Panc1 (cell line): Measurements from ENCODE around the gene CACNG6. TPM values are rescaled to one million over a fixed set of nuclear protein-coding genes. Genes with fewer than 3 reads are reported as not detected.

Experiments used
- ATAC-seq: fragments of 200-7000 bp; cut with Tn5 transposase; 2 replicates; pipeline ENCODE4 v1.9.1; 2020; ENCODE audit warnings: mild to moderate bottlenecking, moderate library complexity
- BruUV-seq: library from RNA; stranded (reverse); fragments of 400-500 nt; replicated peaks from 2 replicates; lab custom pipeline; 2021; lab: Mats Ljungman, UMichigan
- CTCF ChIA-PET: fragments of 300-600 bp; sonication (Branson Sonifier 250); formaldehyde crosslinking; loops from one replicate; lab custom pipeline; 2022; ENCODE audit warnings: antibody characterized with exemption; lab: Charles Lee
- POLR2A ChIA-PET: fragments of 300-600 bp; sonication (Branson Sonifier 250); formaldehyde crosslinking; loops from one replicate; lab custom pipeline; 2022; ENCODE audit warnings: antibody characterized with exemption; lab: Charles Lee
- DNase-seq: peaks from one replicate; pipeline ENCODE4 v3.0.0-alpha.2; 2010; ENCODE audit warnings: low read depth, low spot score
- H3K27ac ChIP-seq: 2 replicates; pipeline ENCODE4 v1.5.1; 2011; ENCODE audit warnings: mild to moderate bottlenecking, low read length, inconsistent platforms
- H3K27me3 ChIP-seq: fragments of 200-500 bp; sonication (Bioruptor generic); 2 replicates; pipeline ENCODE4 v1.6.0; 2014; ENCODE audit warnings: low read length, inconsistent platforms; ENCODE audit not compliant: control insufficient read depth, insufficient read depth
- H3K36me3 ChIP-seq: fragments of 200-500 bp; sonication (Bioruptor generic); 2 replicates; pipeline ENCODE4 v1.5.1; 2014; ENCODE audit warnings: inconsistent platforms, mild to moderate bottlenecking, low read length, moderate library complexity; ENCODE audit not compliant: control insufficient read depth, insufficient read depth
- H3K4me1 ChIP-seq: 2 replicates; pipeline ENCODE4 v1.5.1; 2011; ENCODE audit warnings: inconsistent platforms, mild to moderate bottlenecking, low read length, moderate library complexity; ENCODE audit not compliant: control insufficient read depth, insufficient read depth
- H3K4me3 ChIP-seq, 2 experiments: 2 replicates each; pipeline ENCODE4 v1.5.1; 2011 to 2012; ENCODE audit warnings: low read depth in 2 of 2, low read length in 2 of 2, mild to moderate bottlenecking in 2 of 2, inconsistent platforms in 1 of 2, moderate library complexity in 1 of 2
- H3K9me3 ChIP-seq: fragments of 200-500 bp; sonication (Bioruptor generic); 2 replicates; pipeline ENCODE4 v1.5.1; 2014; ENCODE audit warnings: low read depth, mild to moderate bottlenecking, inconsistent platforms, low read length, moderate library complexity; ENCODE audit not compliant: control insufficient read depth, insufficient read depth
- POLR2AphosphoS5 ChIP-seq: IDR thresholded peaks from 2 replicates; pipeline ENCODE4 v1.6.1; 2012; ENCODE audit warnings: mild to moderate bottlenecking, low read depth, low read length, moderate library complexity
- SIN3A ChIP-seq: IDR thresholded peaks from 2 replicates; pipeline ENCODE4 v1.6.1; 2012; ENCODE audit warnings: low read depth, mild to moderate bottlenecking, low read length, moderate library complexity, borderline replicate concordance; ENCODE audit not compliant: insufficient read depth
- TCF7L2 ChIP-seq: IDR thresholded peaks from 2 replicates; pipeline ENCODE4 v1.6.1; 2011; ENCODE audit warnings: mild to moderate bottlenecking, low read depth, low read length, inconsistent platforms
- in situ Hi-C: cut with HindIII; loops from 2 replicates; pipeline ENCODE4 v1.10.0; 2016; ENCODE audit warnings: low sequenced_read_pairs, low pct_unique_long_range_greater_than_20kb
- intact Hi-C: fragments of 100-400 bp; cut with micrococcal nuclease; formaldehyde crosslinking; loops from one replicate; pipeline ENCODE4 v1.10.0; 2022; ENCODE audit not compliant: unreplicated experiment
- total RNA-seq: library from RNA; stranded (reverse); gene quantifications from one replicate; pipeline ENCODE4 v1.2.1, GENCODE V29; 2021; ENCODE audit not compliant: unreplicated experiment
- TF ChIP-seq, protein P1 (sequence below): fragments of 450-650 bp; IDR thresholded peaks from 2 replicates; pipeline ENCODE4 v1.5.1; 2017; ENCODE audit warnings: mild to moderate bottlenecking
- TF ChIP-seq, protein P2 (sequence below), 2 experiments: IDR thresholded peaks; 2 replicates each; pipeline ENCODE4 v1.6.1; 2011 to 2012; ENCODE audit warnings: low read depth in 2 of 2, control low read depth in 1 of 2, low read length in 1 of 2, mild to moderate bottlenecking in 1 of 2, moderate library complexity in 1 of 2; ENCODE audit not compliant: insufficient read depth in 1 of 2

CACNG6 gene
- total RNA-seq, 1 experiment from 2014 or later, result 14.6 TPM

DNA sequence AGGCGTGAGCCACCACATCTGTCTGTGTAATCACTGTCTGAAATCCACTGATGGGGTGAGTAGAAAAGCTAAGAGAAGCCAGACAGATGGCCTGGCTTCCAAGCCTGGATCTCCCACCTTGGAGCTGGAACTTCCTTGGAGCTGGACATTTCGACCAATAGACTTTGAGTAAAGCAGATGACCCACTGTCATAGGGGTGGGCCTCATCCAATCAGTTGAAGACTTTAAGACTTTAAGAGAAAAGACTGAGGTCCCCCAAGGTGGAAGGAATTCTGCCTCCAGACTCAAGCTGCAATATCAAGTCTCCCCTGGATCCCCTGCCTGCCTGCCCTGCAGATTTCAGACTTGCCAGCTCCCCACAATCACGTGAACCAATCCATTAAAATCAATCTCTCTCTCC lies 51.6 kb downstream of the CACNG6 start:
- intact Hi-C loops (no loop called here), in situ Hi-C loops (loop anchor here (25.0 kb wide), 1 partner anchor 131 kb away; the partner anchor contains the start of gene CACNG7)
- BruUV-seq, result no TSS peak
- Histone ChIP-seq H3K36me3 (no peaks in the 10 kb centered on the region), H3K9me3 (no peaks in the 10 kb centered on the region), H3K27ac (0 out of 2 replicates have a peak overlapping the region, but pooled peaks have one; percentile 13), H3K27me3 (no peaks in the 10 kb centered on the region), H3K4me1 (peaks cover 11% of the 10 kb centered on the region; the same call in 1 of the 2 replicates), H3K4me3 (no peak overlapping the region)
- ChIA-PET POLR2A (no interaction called here), CTCF (interaction anchor here (0.6 to 1.9 kb wide), 2 partner anchors 13 to 16 kb away, joined by 3 to 6 read pairs; no protein-coding TSS in a partner anchor)
- DNase-seq, result no peak
- ATAC-seq, result no peak
- no peak for TF ChIP-seq POLR2AphosphoS5
- no peak for TF ChIP-seq TCF7L2
- TF ChIP-seq, protein P1, sequence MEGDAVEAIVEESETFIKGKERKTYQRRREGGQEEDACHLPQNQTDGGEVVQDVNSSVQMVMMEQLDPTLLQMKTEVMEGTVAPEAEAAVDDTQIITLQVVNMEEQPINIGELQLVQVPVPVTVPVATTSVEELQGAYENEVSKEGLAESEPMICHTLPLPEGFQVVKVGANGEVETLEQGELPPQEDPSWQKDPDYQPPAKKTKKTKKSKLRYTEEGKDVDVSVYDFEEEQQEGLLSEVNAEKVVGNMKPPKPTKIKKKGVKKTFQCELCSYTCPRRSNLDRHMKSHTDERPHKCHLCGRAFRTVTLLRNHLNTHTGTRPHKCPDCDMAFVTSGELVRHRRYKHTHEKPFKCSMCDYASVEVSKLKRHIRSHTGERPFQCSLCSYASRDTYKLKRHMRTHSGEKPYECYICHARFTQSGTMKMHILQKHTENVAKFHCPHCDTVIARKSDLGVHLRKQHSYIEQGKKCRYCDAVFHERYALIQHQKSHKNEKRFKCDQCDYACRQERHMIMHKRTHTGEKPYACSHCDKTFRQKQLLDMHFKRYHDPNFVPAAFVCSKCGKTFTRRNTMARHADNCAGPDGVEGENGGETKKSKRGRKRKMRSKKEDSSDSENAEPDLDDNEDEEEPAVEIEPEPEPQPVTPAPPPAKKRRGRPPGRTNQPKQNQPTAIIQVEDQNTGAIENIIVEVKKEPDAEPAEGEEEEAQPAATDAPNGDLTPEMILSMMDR, result no peak
- no peak for TF ChIP-seq SIN3A
- TF ChIP-seq, protein P2, sequence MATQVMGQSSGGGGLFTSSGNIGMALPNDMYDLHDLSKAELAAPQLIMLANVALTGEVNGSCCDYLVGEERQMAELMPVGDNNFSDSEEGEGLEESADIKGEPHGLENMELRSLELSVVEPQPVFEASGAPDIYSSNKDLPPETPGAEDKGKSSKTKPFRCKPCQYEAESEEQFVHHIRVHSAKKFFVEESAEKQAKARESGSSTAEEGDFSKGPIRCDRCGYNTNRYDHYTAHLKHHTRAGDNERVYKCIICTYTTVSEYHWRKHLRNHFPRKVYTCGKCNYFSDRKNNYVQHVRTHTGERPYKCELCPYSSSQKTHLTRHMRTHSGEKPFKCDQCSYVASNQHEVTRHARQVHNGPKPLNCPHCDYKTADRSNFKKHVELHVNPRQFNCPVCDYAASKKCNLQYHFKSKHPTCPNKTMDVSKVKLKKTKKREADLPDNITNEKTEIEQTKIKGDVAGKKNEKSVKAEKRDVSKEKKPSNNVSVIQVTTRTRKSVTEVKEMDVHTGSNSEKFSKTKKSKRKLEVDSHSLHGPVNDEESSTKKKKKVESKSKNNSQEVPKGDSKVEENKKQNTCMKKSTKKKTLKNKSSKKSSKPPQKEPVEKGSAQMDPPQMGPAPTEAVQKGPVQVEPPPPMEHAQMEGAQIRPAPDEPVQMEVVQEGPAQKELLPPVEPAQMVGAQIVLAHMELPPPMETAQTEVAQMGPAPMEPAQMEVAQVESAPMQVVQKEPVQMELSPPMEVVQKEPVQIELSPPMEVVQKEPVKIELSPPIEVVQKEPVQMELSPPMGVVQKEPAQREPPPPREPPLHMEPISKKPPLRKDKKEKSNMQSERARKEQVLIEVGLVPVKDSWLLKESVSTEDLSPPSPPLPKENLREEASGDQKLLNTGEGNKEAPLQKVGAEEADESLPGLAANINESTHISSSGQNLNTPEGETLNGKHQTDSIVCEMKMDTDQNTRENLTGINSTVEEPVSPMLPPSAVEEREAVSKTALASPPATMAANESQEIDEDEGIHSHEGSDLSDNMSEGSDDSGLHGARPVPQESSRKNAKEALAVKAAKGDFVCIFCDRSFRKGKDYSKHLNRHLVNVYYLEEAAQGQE (IDR thresholded peaks at IDR 0.05; ENCODE audit: insufficient read depth in 1 of 2, low read depth in 2 of 2, low read length in 1 of 2), result no peak

DNA sequence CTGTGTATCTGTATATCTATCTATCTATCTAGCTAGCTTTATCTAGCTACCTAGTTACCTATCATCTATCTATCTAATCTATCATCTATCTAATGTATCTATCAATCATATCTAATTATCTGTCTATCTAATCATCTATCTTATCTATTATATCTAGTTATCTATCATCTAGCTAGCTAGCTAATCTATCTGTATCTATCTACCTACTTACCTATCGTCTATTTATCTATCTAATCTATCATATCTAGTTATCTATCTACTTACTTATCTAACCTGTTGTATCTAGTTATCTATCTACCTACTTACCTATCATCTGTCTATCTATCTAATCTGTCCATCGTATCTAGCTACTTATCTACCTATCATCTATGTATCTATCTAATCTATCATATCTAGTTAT lies 54.3 kb downstream of the CACNG6 start:
- no TSS peak for BruUV-seq
- POLR2A ChIA-PET, result no interaction called here
- in situ Hi-C loops, result loop anchor here (25.0 kb wide), 1 partner anchor 133 kb away; the partner anchor contains the start of gene CACNG7

More for the DNA sequence above, 54.3 kb downstream of the CACNG6 start:
- H3K4me3 ChIP-seq, result no peak overlapping the region
- TF ChIP-seq POLR2AphosphoS5 (no peak), TCF7L2 (no peak), SIN3A (no peak)
- TF ChIP-seq, protein P1, result no peak
- TF ChIP-seq, protein P2 (IDR thresholded peaks at IDR 0.05; ENCODE audit: insufficient read depth in 1 of 2, low read depth in 2 of 2, low read length in 1 of 2), result no peak
- H3K4me1 ChIP-seq, result peaks cover 11% of the 10 kb centered on the region; the same call in 1 of the 2 replicates
- CTCF ChIA-PET, result no interaction called here
- intact Hi-C loops, result no loop called here
- H3K27me3 ChIP-seq, result no peaks in the 10 kb centered on the region
- ATAC-seq (no peak), DNase-seq (no peak)
- no peak overlapping the region for H3K27ac ChIP-seq
- H3K9me3 ChIP-seq, result no peaks in the 10 kb centered on the region
- H3K36me3 ChIP-seq, result no peaks in the 10 kb centered on the region
